ENCODE measurements around the gene TIMM50.
A peak's percentile ranks its signal among the peaks of the same experiment; 100 is the strongest.

Gene TIMM50

DNA sequence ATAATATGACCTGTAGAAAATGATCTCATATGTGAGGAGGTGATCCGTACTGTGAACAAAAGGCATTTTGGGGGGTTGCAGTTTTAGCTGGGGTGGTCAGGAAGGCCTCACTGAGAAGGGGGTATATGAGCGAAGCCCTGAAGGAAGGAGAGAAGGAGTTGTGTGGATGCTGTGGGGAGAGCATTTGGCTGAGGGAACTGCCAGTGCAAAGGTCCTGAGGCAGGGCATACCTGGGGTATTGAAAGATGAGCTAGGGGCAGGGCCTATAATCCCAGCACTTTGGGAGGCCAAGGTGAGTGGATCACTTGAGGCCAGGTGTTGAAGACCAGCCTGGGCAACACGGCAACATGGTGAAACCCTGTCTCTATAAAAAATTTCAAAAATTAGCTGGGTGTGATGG, 36.8 kb downstream of the TIMM50 start:
- no peak for DNase-seq
- intact Hi-C loops (cut with DNase I), result no loop called here

DNA sequence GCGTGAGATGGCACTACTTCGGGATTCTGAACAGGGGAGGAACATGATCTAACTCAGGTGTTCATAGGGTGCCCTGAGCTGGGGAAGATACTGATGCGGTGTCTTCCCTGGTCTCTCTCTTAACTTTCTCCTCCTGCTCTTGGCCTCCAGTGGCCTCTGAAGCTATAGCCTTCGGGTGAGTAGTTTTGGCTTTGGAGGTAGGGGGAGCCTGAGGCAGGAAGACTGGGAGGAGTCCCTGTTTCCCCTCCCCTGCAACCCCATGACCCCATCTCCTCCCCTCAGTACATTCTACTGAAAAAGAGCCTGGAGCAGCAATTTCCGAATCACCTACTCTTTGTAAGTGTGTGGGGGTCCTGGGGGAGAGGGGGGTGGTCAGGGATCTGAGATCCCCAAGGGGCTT, 37.8 kb downstream of the TIMM50 start:
- no peak for DNase-seq
- intact Hi-C loops (cut with DNase I), result no loop called here

DNA sequence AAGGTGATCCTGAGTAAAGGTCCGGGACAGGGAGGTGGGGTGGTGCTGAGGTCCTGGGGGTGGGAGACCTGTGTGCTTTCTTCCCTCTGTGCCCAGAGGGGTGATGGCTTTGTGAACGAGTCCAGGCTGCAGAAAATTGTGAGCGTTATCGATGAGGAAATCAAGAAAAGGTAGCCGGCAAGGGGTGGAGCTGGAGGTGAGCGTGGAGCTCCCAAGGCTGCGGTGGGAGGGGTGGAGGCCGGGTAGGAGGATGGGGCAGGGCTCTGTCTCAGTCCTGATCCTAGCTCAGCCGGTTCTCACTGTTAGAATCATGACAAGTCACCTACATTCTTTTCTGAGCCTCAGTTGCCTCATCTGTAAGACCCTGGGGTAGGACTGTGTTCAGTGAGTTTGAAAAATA, 38.3 kb downstream of the TIMM50 start:
- no peak for DNase-seq
- intact Hi-C loops (cut with DNase I), result no loop called here

DNA sequence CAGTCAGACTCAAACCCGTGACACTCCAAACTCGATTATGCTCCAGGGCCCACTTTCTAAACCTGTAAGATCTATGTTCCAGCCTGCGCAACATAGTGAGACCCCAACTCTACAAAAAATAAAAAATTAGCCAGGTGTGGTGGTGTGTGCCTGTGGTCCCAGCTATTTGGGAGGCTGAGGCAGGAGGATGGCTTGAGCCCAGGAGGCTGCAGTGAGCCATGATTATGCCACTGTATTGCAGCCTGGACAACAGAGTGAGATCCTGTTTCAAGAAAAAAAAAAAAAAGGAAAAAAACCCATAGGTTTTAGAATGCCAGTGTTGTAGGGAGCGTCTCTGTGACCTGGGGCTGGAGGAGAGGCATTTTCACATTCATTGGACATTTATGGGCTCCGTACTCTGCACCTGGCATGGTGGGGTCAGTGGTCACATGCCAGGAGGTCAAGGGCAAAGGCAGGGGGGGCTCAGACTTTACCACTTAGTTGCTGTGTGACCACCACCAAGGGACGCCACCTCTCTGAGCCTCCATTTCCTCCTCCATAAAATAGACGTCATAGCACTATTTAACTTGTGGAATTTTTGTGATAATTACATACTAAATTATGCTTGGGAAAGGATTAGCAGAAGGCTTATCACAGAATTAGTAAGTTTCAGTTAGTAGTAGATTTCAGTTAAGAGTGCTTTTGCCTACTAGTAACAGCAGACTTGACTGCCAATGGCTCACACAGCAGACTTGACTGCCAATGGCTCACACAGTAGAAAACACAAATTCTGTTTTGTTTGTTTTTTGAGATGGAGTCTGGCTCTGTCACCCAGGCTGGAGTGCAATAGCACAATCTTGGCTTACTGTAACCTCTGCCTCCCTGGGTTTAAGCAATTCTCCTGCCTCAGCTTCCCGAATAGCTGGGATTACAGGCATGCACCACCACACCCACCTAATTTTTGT, 40.2 kb downstream of the TIMM50 start:
- DNase-seq, result no peak
- intact Hi-C loops (cut with DNase I), result no loop called here

DNA sequence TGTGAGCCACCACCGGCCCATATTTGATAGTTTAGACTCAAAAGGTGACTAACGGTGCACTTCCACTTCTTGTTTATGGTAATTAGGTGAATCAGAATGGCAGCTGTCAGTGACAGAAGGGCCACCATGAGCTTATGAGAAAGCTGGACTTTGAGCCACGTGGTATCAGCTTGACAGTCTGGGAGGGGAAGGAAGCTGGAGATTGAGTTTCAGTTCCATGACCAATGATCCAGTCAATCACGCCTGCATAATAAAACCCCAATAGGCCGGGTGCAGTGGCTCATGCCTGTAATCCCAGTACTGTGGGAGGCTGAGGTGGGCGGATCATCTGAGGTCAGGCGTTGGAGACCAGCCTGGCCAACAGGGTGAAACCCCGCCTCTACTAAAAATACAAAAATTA, 43.9 kb downstream of the TIMM50 start:
- intact Hi-C loops (cut with DNase I), result no loop called here
- no peak for DNase-seq

DNA sequence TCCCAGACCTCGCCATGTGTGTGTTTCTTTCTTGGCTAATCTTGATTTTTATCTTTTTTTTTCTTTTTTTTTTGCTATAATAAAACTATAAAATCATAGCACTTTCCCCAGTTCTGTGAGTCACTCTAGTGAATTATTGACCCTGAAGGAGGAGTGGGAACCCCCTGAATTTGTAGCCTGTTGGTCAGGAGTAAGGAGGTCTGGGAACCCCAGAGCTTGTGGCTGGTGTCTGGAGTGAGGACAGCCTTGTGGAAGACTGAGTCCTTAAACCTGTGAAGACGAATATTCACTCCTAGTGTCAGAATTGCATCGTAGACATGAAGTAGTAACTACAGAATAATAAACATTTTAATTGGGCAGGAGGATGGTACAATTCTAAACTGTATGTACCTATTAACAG, 44.6 kb downstream of the TIMM50 start:
- no peak for DNase-seq
- intact Hi-C loops (cut with DNase I), result no loop called here

DNA sequence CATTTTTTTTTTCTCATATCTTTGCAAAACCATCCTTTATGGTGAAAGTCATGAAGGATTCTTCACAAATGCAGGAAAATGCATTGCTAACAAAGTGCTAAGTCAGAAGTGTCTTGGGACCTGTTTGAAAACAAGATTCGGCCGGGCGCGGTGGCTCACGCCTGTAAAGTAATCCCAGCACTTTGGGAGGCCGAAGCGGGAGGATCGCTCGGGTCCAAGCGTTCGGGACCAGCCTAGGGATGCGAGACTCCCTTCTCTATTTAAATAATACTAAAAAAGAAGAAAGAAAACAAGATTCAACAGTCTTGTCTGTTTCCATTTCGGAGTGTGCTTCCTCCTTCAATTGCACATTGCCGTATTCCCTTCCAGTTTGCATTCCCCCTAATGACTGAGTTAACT, 51.2 kb downstream of the TIMM50 start:
- intact Hi-C loops (cut with DNase I), result loop anchor here (2.0 to 5.0 kb wide), 2 partner anchors 57 to 135 kb away; no protein-coding TSS in a partner anchor
- DNase-seq, result peak in 1 of 42 donors; percentile 8

DNA sequence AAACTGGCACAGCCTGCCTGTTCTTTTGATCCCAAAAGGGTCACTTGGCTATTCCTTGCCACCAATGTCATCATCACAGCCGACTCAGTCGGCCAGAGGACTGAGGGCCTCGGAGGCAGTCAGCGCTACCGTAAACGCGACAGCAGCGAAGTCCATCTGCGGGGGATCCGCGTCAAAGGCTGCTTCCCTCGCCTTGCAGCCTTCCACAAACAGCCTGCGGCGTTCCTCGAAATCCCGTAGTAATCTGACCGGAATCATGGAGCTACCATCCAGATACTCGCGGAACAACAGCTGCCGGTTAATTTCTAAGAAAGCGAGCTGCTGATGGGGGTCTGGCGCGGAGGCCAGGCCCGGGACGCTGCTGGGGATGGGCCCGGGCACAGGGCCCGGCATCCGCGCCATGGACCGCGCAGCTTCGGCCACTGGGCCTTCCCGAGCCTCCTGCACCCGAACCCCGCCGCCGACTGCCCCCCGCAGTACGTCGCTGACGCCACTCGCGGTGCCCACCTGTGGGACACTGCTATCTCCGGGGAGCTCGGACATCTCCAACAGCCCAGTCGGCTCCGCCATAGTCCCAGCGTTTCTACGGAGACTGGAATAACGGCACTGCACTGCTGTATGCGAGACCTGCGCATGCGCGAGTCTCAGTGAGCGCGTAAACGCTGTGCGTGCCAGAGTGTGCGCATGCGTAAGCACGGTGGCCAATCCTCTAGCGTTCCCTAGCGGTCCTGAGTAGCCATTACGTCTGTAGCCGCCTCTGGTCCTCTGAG, 51.8 kb downstream of the TIMM50 start, which contains the start of gene EID2B:
TSS of gene EID2B (minus strand) at position 620 of the 770 bp plus-strand sequence. CDS start at position 570, 50 bp downstream.
- peak; percentile 83 to 97 (median 93) for DNase-seq
- intact Hi-C loops (cut with DNase I), result loop anchor here (2.0 to 5.0 kb wide), 2 partner anchors 58 to 135 kb away; no protein-coding TSS in a partner anchor

DNA sequence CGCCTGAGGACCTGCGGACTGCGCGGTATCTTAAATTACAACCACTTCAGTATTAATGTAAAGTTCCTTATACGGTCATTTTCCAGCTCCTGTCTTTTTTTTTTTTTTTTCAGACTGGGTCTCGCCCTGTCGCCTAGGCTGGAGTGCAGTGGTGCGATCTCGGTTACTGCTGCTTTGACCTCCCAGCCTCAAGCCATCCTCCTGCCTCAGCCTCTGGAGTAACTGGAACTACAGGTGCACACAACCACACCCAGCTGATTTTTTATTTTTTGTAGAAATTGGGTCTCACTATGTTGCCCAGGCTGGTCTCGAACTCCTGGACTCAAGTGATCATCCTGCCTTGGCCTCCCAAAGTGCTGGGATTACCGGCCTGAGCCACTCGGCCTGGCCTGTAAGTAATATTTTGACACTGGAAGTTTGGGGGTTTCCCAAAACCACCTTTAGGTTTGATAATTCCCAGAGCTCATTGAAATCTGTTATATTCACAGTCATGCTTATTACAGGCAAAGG, 52.4 kb downstream of the TIMM50 start:
- intact Hi-C loops (cut with DNase I), result loop anchor here (2.0 to 5.0 kb wide), 2 partner anchors 58 to 136 kb away; no protein-coding TSS in a partner anchor

DNA sequence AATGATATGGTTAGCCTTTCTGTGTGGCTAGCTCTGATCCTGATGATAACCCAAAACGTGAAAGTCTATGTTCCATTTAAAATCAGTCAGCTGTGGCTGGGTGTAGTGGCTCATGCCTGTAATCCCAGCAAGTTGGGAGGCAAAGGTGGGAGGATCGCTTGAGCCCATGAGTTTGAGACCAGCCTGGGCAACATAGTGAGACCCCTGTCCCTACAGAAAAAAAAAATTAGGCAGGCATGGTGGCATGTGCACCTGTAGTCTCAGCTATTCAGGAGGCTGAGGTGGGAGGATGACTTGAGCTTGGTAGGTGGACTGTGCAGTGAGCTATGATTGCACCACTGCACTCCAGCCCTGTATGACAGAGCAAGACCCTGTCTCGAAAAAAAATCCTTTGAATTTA, 53.2 kb downstream of the TIMM50 start:
- peak in 1 of 42 donors; percentile 7 for DNase-seq
- intact Hi-C loops (cut with DNase I), result loop anchor here (2.0 to 5.0 kb wide), 3 partner anchors 59 to 136 kb away; no protein-coding TSS in a partner anchor

More for the DNA sequence above, 52.4 kb downstream of the TIMM50 start:
- DNase-seq, result no peak

DNA sequence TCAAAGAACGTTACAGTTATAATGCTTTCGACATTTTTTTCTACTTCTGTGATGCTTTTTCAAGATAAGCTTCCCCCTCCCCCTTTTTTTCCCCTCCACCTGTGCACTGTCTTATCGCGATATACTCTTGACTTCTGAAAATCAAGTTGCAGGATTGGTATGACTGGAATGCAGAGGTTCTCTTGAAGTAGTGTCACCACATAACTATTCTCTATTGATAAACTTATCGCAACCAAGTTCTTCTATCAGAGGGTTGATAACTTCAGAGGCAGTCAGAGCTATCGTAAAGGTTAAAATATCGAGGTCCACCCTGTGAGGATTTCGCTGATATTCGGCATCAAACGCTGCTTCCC, 58.5 kb downstream of the TIMM50 start:
- intact Hi-C loops (cut with DNase I), result no loop called here
- DNase-seq, result no peak

DNA sequence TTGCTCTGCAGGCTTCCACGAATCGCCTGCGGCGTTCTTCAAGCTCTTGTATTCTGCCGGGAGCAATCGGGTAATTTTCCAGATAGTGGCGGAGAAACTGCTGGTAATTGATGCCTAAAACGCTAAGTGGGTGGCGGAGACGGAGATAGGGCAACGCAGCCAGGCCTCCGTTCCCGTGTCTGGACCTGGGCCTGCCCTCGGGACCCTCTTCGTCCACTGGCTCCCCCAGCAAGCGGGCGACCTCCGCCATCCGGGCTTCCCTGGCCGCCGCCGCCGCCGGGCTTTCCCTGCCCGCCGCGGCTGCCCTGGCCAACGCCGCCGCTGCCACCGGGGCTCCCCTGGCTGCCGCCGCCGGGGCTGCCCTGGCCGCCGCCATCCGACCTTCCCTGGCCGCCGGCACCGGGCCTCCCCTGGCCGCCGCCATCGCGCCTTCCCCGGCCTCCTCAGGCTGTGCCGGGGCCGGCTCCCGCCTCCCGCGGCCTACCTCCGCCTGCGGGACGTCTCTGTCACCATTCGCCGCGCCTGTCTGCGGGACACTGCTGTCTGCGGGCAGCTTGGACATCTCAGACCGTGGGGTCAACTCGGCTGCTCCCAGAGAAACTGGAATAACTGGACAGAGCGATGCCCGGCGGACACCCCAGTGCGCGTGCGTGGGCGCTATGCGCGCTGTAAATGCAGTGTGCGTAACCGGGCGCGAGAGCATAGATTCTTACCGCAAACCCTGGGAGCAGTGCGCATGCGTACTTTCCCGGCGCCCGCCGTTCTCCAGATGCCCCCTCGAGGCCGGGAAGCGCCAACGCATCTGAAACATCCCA, 59.1 kb downstream of the TIMM50 start, which contains the start of gene EID2:
TSS of gene EID2 (minus strand) at position 644 of the 815 bp plus-strand sequence. CDS start at position 562, 82 bp downstream.
- peak; percentile 90 to 99 (median 96) for DNase-seq
- intact Hi-C loops (cut with DNase I), result no loop called here

DNA sequence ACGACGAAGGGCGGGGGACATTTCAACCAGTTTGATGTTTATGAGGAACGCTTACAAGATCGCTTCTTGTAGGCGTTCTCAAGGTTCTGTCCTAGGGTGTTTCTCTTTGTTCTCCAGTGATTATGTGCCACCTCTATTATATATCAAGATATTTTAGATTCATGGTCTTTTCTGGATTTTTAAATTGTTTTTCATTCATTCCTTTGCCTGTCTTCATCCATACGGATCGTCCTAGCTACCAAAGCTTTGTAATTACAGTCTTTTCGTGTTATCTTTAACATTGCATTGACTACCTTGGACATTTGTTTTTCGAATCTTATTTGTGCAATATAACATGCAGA, 59.7 kb downstream of the TIMM50 start:
- DNase-seq, result no peak
- intact Hi-C loops (cut with DNase I), result no loop called here
